NCI-H2171 (cell line): Measurements from ENCODE around the gene ZNF488.

Source experiments
- DNase-seq: peaks from one replicate; lab custom pipeline; 2025; lab: John Stamatoyannopoulos, UW

The ZNF488 gene

GRCh38 chr10:47366181-47366631, 17.9 kb downstream of the ZNF488 start:
- no peak for DNase-seq

- no peak for DNase-seq
Measured at GRCh38 chr10:47365431-47366180, 18.5 kb downstream of the ZNF488 start.

GRCh38 chr10:47364911-47365310, 19.2 kb downstream of the ZNF488 start:
- no peak for DNase-seq

DNA sequence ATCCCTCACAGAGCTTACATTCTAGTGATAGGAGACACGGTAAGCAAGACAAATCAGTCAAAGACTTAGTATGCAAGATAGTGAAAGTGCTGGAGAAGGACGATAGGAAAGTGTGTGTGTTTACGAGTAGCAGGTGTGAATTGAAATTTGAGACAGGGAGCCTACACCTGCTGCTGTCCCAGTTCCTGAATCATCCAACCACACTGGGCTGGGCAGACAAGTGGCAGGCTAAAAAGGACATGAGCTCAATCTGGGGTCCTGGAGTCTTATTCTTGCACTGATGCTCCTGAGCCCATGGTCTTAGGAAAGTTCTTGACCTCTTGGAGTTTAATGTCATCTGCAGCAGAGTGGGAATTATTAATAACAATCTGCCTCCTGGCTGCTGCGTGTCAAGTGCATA, 19.7 kb downstream of the ZNF488 start:
- peak; percentile 55 for DNase-seq

GRCh38 chr10:47363781-47364180, 20.3 kb downstream of the ZNF488 start:
- no peak for DNase-seq

GRCh38 chr10:47362199-47362598, 21.9 kb downstream of the ZNF488 start:
- no peak for DNase-seq

- no peak for DNase-seq
Measured at GRCh38 chr10:47361293-47361692, 22.8 kb downstream of the ZNF488 start.

DNA sequence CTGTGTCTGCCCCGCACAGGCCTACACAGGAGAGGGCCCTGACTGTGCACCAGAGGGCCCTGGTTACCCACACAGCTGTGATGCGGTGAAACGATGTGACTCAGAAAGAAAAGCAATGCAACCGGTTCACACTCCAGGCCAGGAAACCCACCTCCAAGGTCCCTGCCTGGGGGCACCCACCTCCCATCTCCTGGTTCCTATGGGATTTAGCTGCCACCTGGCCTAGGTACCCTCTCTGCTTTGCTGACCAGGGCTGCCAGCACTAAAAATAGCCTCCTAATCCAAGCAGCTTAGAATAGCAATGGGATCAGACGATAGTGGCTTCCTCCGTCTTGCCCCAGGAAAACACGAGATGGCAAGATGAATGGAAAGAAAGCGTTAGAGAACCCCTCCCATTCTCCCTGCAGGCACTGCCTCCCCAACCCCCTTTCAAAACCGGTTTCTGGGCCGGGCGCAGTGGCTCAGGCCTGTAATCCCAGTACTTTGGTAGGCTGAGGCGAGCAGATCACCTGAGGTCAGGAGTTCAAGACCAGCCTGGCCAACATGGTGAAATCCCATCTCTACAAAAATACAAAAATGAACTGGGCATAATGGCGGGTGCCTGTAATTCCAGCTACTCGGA, 23.6 kb downstream of the ZNF488 start:
- DNase-seq, result no peak

- no peak for DNase-seq
Measured at GRCh38 chr10:47359626-47360418, 24.3 kb downstream of the ZNF488 start.

DNA sequence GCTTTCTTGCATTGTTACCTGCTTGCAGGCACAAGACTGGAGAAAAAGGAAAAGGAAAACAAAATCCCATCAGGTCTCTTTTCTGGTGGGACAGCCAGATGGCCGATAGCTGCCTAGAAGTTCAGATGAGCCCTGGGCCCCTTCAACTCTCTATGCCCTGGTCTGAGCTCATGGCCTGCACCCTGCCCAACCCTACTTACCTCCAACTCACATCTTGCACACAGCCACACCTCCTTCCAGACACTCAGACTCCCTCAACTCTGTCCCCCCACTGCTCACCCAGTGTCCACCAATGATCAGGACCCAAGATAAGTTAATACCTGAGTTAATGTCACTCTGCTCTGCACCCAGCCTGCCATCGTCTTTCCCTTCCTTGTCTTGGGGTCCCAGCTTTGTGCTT, 25.0 kb downstream of the ZNF488 start:
- DNase-seq, result no peak

- no peak for DNase-seq
Measured at GRCh38 chr10:47358457-47358856, 25.6 kb downstream of the ZNF488 start.

GRCh38 chr10:47357911-47358310, 26.2 kb downstream of the ZNF488 start:
- DNase-seq, result no peak

- no peak for DNase-seq
Measured at GRCh38 chr10:47357131-47357582, 26.9 kb downstream of the ZNF488 start.

- DNase-seq, result no peak
Measured at GRCh38 chr10:47356708-47357107, 27.4 kb downstream of the ZNF488 start.

GRCh38 chr10:47354900-47355299, 29.2 kb downstream of the ZNF488 start:
- no peak for DNase-seq

- DNase-seq, result no peak
Measured at GRCh38 chr10:47354165-47354564, 29.9 kb downstream of the ZNF488 start.

- no peak for DNase-seq
Measured at GRCh38 chr10:47353351-47353750, 30.7 kb downstream of the ZNF488 start.

- DNase-seq, result no peak
Measured at GRCh38 chr10:47351899-47352815, 31.9 kb downstream of the ZNF488 start.

GRCh38 chr10:47350671-47351640, 33.1 kb downstream of the ZNF488 start:
- no peak for DNase-seq

GRCh38 chr10:47349941-47350371, 34.1 kb downstream of the ZNF488 start:
- no peak for DNase-seq
